Activated T-cell treated with anti-CD3 and anti-CD28 coated beads, Interleukin-2, amount 50 U/mL, for 1 hour (primary cell): ENCODE measurements around the gene GAP43.

Experiments used
- DNase-seq: peaks from one replicate; pipeline ENCODE4 v3.0.0-alpha.2; 2020

The GAP43 gene

GRCh38 chr3:115666920-115667737 is 43.8 kb downstream of the GAP43 start:
- DNase-seq, result no peak

GRCh38 chr3:115667738-115668065 is 44.4 kb downstream of the GAP43 start:
- no peak for DNase-seq

DNA sequence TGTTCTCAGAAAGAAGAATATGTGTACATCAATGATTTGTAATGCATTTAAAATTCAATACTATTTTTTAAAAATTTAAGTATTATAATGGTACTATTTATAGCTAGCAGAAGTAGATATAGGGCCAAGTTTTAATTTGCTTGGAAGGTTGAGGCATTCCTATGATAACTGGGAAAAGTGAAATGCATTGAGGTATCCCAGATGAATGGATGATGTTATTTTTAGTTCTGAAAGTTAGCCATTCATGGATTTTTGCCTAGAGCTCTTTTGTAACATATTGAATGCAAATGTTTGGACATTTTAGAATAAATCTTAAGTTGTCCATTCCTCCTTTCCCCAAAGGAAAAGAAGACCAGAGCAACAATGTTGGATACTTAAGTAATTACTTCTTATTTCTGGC is 47.6 kb downstream of the GAP43 start:
- DNase-seq, result no peak

GRCh38 chr3:115671761-115672455 is 48.6 kb downstream of the GAP43 start:
- DNase-seq, result no peak

DNA sequence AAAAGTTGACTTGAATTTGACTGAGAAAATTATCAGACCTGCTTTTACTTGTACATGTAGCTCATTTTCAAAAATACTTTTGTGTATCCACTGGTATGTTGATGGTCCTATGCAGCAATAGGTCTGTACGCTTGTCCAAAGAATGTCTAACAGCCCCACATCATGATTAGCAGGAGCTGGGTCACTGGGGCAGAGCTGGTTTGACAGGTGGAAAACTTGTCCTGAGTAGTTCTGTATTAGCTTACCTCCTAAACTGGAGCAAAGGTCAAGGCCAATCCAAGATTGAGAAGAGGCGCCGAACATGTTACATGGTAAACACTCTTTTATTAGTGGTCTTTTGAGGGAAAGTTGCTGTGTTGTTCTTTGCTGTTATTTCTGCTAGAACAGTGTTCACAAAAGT is 50.6 kb downstream of the GAP43 start:
- DNase-seq, result no peak

- DNase-seq, result no peak
These were observed 53.0 kb downstream of the GAP43 start for GRCh38 chr3:115676336-115676735.

DNA sequence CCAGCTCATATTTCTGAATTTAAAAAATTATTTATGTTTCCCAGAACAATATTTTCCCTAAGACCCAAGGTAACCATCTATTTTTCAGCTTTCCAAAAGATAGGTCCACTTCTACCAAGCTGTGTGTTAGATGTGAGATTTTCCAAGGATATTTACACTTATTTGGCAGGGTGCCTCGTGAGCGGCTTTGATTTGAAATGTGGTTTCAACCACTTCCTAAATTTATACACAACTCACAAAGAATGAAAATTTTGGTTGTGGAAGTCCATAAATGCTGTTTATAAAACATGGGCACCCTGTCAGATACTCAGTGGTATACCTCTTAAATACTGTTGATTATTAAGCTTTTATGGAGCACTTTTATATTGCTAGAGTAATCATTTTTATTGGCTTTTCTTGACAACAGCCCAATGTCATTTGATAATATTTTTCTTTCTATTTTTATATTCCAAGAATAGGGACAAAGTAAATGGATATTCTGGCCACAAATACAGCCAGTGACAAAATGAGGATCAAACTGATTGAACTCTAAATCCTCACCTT is 57.6 kb downstream of the GAP43 start:
- DNase-seq, result no peak

DNA sequence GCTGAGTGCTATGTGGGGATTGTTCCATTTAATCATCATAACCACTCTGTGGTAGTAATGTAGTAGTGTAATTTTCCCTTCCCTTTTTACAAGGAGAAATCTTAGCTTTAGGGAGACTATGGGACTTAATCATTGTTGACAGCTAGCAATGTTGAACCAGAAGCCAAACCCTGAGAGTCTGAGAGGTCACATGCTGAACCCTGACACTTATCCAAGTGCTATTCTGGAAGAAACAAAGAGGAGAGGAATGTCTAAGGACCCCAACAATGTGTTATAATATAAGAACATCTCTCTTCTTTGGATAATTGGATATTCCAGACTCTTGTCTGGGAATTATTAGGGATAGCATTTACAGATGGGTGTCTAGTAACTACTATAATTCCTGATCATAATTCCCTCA is 58.4 kb downstream of the GAP43 start:
- no peak for DNase-seq

- no peak for DNase-seq
These were observed 60.0 kb downstream of the GAP43 start for GRCh38 chr3:115683305-115683704.

DNA sequence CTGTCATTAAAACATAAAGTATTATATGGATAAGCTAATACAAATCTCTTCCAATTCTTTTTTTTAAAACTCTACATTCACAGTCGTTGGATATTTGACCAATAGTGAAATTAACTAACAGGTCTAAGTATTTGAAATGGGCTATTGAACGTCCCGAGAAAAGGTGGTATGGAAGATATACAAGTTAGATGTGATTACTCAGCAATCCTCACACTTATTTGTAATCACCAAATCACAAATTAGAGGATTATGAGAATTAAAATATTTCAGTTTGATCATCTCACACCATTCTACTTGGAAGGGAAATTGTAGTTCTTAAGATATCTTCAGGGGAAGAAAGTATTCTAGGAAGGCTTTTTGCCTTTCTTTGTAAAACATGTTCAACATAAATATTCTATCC is 60.5 kb downstream of the GAP43 start:
- DNase-seq, result no peak

GRCh38 chr3:115685097-115685496 is 61.8 kb downstream of the GAP43 start:
- no peak for DNase-seq

DNA sequence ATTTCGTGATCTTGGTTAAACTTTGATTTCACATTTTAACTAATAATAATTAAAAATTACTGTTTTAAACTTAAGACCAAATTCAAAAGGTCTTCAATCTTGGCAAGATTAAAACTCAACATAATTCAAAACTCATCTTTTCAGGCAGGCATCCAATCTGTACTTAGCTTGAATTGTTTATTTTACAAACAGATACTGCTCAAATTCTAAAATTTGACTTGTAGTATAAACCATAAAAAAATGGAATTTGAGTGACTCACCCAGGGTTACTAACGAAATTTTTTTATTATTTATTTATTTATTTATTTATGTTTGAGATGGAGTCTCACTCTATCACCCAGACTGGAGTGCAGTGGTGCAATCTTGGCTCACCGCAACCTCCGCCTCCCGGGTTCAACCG is 64.4 kb downstream of the GAP43 start:
- no peak for DNase-seq

DNA sequence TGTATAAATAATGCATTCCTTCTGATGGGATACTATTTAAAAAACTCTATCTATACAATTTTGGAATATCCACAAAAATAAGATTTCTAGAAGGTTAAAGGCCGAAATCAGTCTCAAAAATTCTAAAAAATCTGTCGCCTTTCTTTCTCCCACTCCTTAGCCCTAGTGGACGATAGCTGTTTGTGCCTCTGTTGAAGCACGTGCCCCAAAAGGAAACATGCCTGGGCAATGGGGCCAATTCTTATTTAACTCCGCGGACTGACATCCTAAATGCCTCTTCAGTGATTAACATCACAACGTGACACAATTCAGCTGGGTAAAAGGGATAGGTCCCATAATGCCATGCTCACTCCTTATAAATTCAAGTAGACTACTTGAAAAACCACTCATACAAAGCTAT is 65.1 kb downstream of the GAP43 start:
- DNase-seq, result no peak

GRCh38 chr3:115689928-115690327 is 66.6 kb downstream of the GAP43 start:
- no peak for DNase-seq

GRCh38 chr3:115691964-115692363 is 68.7 kb downstream of the GAP43 start:
- no peak for DNase-seq

DNA sequence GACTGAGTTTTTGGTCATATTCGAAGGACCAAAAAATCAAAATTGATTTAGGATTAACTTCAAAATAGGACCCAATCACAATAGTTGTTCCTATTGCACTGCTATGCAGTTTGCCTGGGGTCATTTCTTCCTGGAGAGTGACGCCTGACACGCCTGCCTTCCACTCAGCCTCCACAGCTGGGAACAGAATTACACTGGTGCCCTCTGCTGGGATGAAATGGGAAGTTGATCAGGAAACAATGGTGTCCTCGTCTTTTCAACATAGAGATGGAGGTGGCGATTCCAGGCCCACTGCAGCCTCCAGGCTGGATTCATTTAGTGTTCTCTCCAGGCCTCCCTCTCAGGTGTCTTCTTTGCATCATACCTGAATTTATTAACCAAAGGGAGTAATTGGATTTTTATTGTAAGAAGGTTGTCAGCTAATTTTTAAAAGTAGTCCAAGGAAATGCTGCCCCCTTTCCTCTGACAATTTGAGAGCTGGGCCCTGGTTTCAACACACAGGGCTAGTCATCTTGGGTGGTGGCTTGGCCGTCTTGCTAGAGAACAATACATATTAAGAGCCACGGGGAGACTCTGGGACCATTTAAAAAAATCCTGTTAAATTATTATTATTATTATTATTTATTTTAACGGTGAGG is 69.7 kb downstream of the GAP43 start:
- DNase-seq, result peak; percentile 54

GRCh38 chr3:115693868-115694267 is 70.6 kb downstream of the GAP43 start:
- no peak for DNase-seq

DNA sequence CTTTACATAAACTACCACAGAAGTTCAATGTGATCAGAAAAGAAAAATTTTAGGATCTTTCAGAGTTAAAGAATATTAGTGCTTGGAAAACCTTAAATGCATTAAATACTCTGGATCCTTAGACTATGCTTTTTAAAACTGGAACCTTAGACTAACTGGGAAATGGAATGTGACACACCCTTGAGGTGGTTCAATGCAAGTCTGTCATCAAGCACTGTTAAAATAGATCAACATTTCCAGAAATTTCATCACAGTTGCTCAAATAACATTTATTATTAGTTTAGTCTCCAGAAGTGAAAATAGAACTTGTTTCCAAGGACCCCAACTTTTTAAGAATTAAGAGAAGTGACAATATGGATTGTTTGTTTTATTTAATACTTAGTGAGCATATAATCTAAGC is 71.8 kb downstream of the GAP43 start:
- DNase-seq, result no peak

- no peak for DNase-seq
These were observed 74.1 kb downstream of the GAP43 start for GRCh38 chr3:115697263-115698053.

GRCh38 chr3:115698851-115699591 is 75.7 kb downstream of the GAP43 start:
- DNase-seq, result no peak

- DNase-seq, result no peak
These were observed 76.4 kb downstream of the GAP43 start for GRCh38 chr3:115699706-115700105.

DNA sequence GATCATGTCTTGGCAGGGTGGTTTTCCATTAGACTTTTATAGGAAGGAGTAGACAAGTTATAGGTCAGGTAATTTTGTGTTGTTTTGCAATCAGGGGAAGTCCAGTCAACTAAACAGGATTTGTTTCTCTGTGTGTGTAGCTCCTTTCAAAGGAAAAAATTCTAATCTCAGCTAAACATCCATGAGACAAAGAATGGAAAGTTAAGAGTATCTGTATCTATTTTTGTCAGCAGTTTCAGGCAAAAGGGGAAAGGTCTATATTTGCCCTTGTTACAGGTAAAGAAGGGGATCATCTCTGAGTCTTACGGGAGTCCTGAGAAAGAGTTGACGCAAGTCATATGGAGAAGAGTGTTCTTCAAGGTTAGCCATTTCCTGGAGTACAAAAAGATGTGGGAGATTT is 79.3 kb downstream of the GAP43 start:
- no peak for DNase-seq
